HCT116 (cell line): ENCODE results near the gene BCAR1. TPM values are rescaled to one million over a fixed set of nuclear protein-coding genes. Genes with fewer than 3 reads are reported as not detected.

Experiments
- ATAC-seq: fragments of 200-7000 bp; cut with Tn5 transposase; 2 replicates; pipeline ENCODE4 v1.9.1; 2020; ENCODE audit warnings: mild to moderate bottlenecking, moderate library complexity
- BruUV-seq: library from RNA; stranded (reverse); fragments of 400-500 nt; replicated peaks from 2 replicates; lab custom pipeline; 2021; lab: Mats Ljungman, UMichigan
- CTCF ChIA-PET: fragments of 300-600 bp; sonication (Branson Sonifier 250); formaldehyde crosslinking; loops from one replicate; lab custom pipeline; 2021; ENCODE audit warnings: antibody characterized with exemption; lab: Charles Lee
- POLR2A ChIA-PET: fragments of 300-600, 350-600 bp; sonication (Branson Sonifier 250); formaldehyde crosslinking; loops from one replicate; lab custom pipeline; 2021; ENCODE audit warnings: antibody characterized with exemption; lab: Charles Lee
- RAD21 ChIA-PET, 2 experiments: fragments of 300-600 bp; sonication (Branson Sonifier 250); formaldehyde crosslinking; loops; one replicate each; lab custom pipeline; 2023; ENCODE audit warnings: low total read pairs in 2 of 2; ENCODE audit not compliant: uncharacterized antibody in 2 of 2, unreplicated experiment in 2 of 2, low non-redundant PET in 1 of 2; lab: Charles Lee
- DNase-seq: peaks from one replicate; pipeline ENCODE4 v3.0.0-alpha.2; 2010; ENCODE audit warnings: low read depth, low spot score
- H2AFZ ChIP-seq: fragments of 200-600 bp; shearing (Covaris generic), sonication (generic); 2 replicates; pipeline ENCODE4 v1.6.1; 2017; ENCODE audit warnings: low read depth, mixed run types, mixed read lengths, antibody characterized with exemption, low read length; ENCODE audit not compliant: poor library complexity, severe bottlenecking
- H3K27ac ChIP-seq: 2 replicates; pipeline ENCODE4 v1.5.1; 2012; ENCODE audit warnings: low read depth, low read length
- H3K27me3 ChIP-seq: fragments of 200-600 bp; sonication (generic); 2 replicates; pipeline ENCODE4 v1.6.1; 2016; ENCODE audit warnings: mixed run types, low read length, mixed read lengths; ENCODE audit not compliant: insufficient read depth
- H3K36me3 ChIP-seq, 2 experiments: fragments of 200-500 bp in 1 of 2; fragments of 200-600 bp in 1 of 2; sonication (Bioruptor generic) in 1 of 2; sonication (generic) in 1 of 2; 2 replicates each; pipeline versions ENCODE4 v1.5.1 to v1.6.1; 2014 to 2016; ENCODE audit warnings: low read length in 2 of 2, inconsistent platforms in 1 of 2, mixed read lengths in 1 of 2, mixed run types in 1 of 2; ENCODE audit not compliant: insufficient read depth in 2 of 2, control insufficient read depth in 1 of 2
- H3K4me1 ChIP-seq, 2 experiments: fragments of 200-600 bp in 1 of 2; sonication (generic) in 1 of 2; 2 replicates each; pipeline versions ENCODE4 v1.5.1 to v1.6.1; 2012 to 2017; ENCODE audit warnings: low read length in 2 of 2, inconsistent platforms in 1 of 2, mild to moderate bottlenecking in 1 of 2, mixed read lengths in 1 of 2, mixed run types in 1 of 2, moderate library complexity in 1 of 2; ENCODE audit not compliant: insufficient read depth in 2 of 2, control insufficient read depth in 1 of 2
- H3K4me2 ChIP-seq: fragments of 200-600 bp; sonication (generic); 2 replicates; pipeline ENCODE4 v1.6.1; 2017; ENCODE audit warnings: mixed run types, low read length, mixed read lengths
- H3K4me3 ChIP-seq, 2 experiments: fragments of 200-600 bp in 1 of 2; sonication (generic) in 1 of 2; replicated peaks in 1 of 2; 2 replicates each; pipeline ENCODE4 v1.5.1; 2011 to 2016; ENCODE audit warnings: low read length in 2 of 2, control low read depth in 1 of 2, low read depth in 1 of 2, mild to moderate bottlenecking in 1 of 2, mixed read lengths in 1 of 2, mixed run types in 1 of 2
- H3K79me2 ChIP-seq: fragments of 200-600 bp; sonication (generic); 2 replicates; pipeline ENCODE4 v1.6.1; 2017; ENCODE audit warnings: mild to moderate bottlenecking, mixed run types, low read length, moderate library complexity, mixed read lengths; ENCODE audit not compliant: insufficient read depth
- H3K9ac ChIP-seq: fragments of 200-600 bp; sonication (generic); 2 replicates; pipeline ENCODE4 v1.6.1; 2016; ENCODE audit warnings: low read length, mixed read lengths
- H3K9me2 ChIP-seq: fragments of 200-600 bp; sonication (generic), shearing (Covaris generic); 2 replicates; pipeline ENCODE4 v1.6.1; 2017; ENCODE audit warnings: mixed run types, mild to moderate bottlenecking, moderate library complexity; ENCODE audit not compliant: insufficient read depth
- H3K9me3 ChIP-seq, 2 experiments: fragments of 200-500 bp in 1 of 2; fragments of 200-600 bp in 1 of 2; sonication (Bioruptor generic) in 1 of 2; sonication (generic) in 1 of 2; 2 replicates each; pipeline ENCODE4 v1.6.1; 2014 to 2017; ENCODE audit warnings: low read length in 2 of 2, mixed read lengths in 2 of 2, inconsistent platforms in 1 of 2, low read depth in 1 of 2, mild to moderate bottlenecking in 1 of 2, mixed run types in 1 of 2, moderate library complexity in 1 of 2; ENCODE audit not compliant: control insufficient read depth in 1 of 2, insufficient read depth in 1 of 2
- H4K20me1 ChIP-seq: fragments of 200-600 bp; sonication (generic), shearing (Covaris generic); 2 replicates; pipeline ENCODE4 v1.6.1; 2017; ENCODE audit warnings: mixed run types, mild to moderate bottlenecking, moderate library complexity; ENCODE audit not compliant: insufficient read depth
- CEBPB ChIP-seq: IDR thresholded peaks from 2 replicates; pipeline ENCODE4 v1.6.1; 2012; ENCODE audit warnings: low read depth
- EGR1 ChIP-seq: IDR thresholded peaks from 2 replicates; pipeline ENCODE4 v1.6.1; 2012; ENCODE audit warnings: low read depth
- ELF1 ChIP-seq: IDR thresholded peaks from 2 replicates; pipeline ENCODE4 v1.6.1; 2012; ENCODE audit warnings: low read depth, borderline replicate concordance
- EZH2 ChIP-seq: fragments of 200-600 bp; sonication (generic); IDR thresholded peaks from 2 replicates; pipeline ENCODE4 v1.6.1; 2017; ENCODE audit warnings: antibody characterized with exemption, mixed run types
- EZH2phosphoT487 ChIP-seq: fragments of 200-600 bp; IDR thresholded peaks from 2 replicates; pipeline ENCODE4 v1.6.1; 2018; ENCODE audit warnings: antibody characterized with exemption, borderline replicate concordance
- JUND ChIP-seq: IDR thresholded peaks from 2 replicates; pipeline ENCODE4 v1.6.1; 2012
- MAX ChIP-seq: IDR thresholded peaks from 2 replicates; pipeline ENCODE4 v1.6.1; 2012
- POLR2A ChIP-seq: IDR thresholded peaks from 2 replicates; pipeline ENCODE4 v1.7.0; 2011; ENCODE audit warnings: borderline replicate concordance; ENCODE audit not compliant: insufficient read depth, insufficient read length; ENCODE audit errors: extremely low read depth
- POLR2AphosphoS5 ChIP-seq: IDR thresholded peaks from 2 replicates; pipeline ENCODE4 v1.6.1; 2011; ENCODE audit warnings: mild to moderate bottlenecking, low read depth, low read length, moderate library complexity
- RAD21 ChIP-seq: IDR thresholded peaks from 2 replicates; pipeline ENCODE4 v1.6.1; 2012; ENCODE audit warnings: low read depth, mild to moderate bottlenecking
- SIN3A ChIP-seq: IDR thresholded peaks from 2 replicates; pipeline ENCODE4 v1.6.1; 2012; ENCODE audit warnings: low read depth
- TCF7L2 ChIP-seq: IDR thresholded peaks from 2 replicates; pipeline ENCODE4 v1.7.0; 2011; ENCODE audit warnings: borderline replicate concordance, inconsistent platforms; ENCODE audit not compliant: insufficient read depth, insufficient read length; ENCODE audit errors: extremely low read depth
- ZBTB33 ChIP-seq: IDR thresholded peaks from 2 replicates; pipeline ENCODE4 v1.6.1; 2011; ENCODE audit warnings: mild to moderate bottlenecking, low read length, moderate library complexity; ENCODE audit not compliant: insufficient replicate concordance; ENCODE audit errors: extremely low read depth
- ZFX ChIP-seq: fragments of 450-650 bp; IDR thresholded peaks from 2 replicates; pipeline ENCODE4 v1.6.1; 2017
- ZNF274 ChIP-seq: fragments of 200-500 bp; sonication (Bioruptor generic); IDR thresholded peaks from 2 replicates; pipeline ENCODE4 v1.6.1; 2014; ENCODE audit warnings: mild to moderate bottlenecking, low read depth, low read length, inconsistent platforms
- intact Hi-C: fragments of 100-400 bp; cut with micrococcal nuclease; formaldehyde crosslinking; loops from 2 replicates; pipeline ENCODE4 v1.10.0; 2022
- total RNA-seq: library from RNA; stranded (reverse); gene quantifications from one replicate; pipeline ENCODE4 v1.2.1, GENCODE V29; 2021; ENCODE audit not compliant: unreplicated experiment

BCAR1 gene
- total RNA-seq, 1 experiment from 2014 or later, result 49.6 TPM

- H3K4me2 ChIP-seq, result no peak overlapping the region
- H4K20me1 ChIP-seq, result no peaks in the 10 kb centered on the region
- H3K9ac ChIP-seq, result no peak overlapping the region
- BruUV-seq, result no TSS peak
- H3K27me3 ChIP-seq, result no peaks in the 10 kb centered on the region
- H3K4me3 ChIP-seq, result no peak overlapping the region
- peaks cover 3 to 11% of the 10 kb centered on the region in 2 experiments; a peak in 2 of 4 replicates for H3K36me3 ChIP-seq
- no peak overlapping the region for H3K27ac ChIP-seq
- ChIA-PET POLR2A (no interaction called here), CTCF (no interaction called here), RAD21 (no interaction called here)
- no peaks in the 10 kb centered on the region for H3K9me2 ChIP-seq
- no peak overlapping the region for H2AFZ ChIP-seq
- peaks cover 0 to 1% of the 10 kb centered on the region in 2 experiments; a peak in 1 of 4 replicates for H3K4me1 ChIP-seq
- DNase-seq, result no peak
- no peaks in the 10 kb centered on the region for H3K9me3 ChIP-seq
- intact Hi-C loops, result no loop called here
- ATAC-seq, result no peak
- no peaks in the 10 kb centered on the region for H3K79me2 ChIP-seq
- no peak for TF ChIP-seq EZH2
- TF ChIP-seq CEBPB, result no peak
- no peak for TF ChIP-seq ZBTB33
- no peak for TF ChIP-seq ZFX
- TF ChIP-seq POLR2AphosphoS5, result no peak
- TF ChIP-seq RAD21, result no peak
- TF ChIP-seq MAX, result no peak
- no peak for TF ChIP-seq POLR2A
Observed at GRCh38 chr16:75298267-75298666, 46.8 kb upstream of the BCAR1 start.

- Histone ChIP-seq H3K9ac (no peak overlapping the region), H3K4me2 (no peak overlapping the region), H3K4me1 (peaks cover 0 to 8% of the 10 kb centered on the region in 2 experiments; a peak in 1 of 4 replicates), H3K4me3 (no peak overlapping the region), H3K9me2 (no peaks in the 10 kb centered on the region), H3K27me3 (no peaks in the 10 kb centered on the region), H3K36me3 (peaks cover 6 to 8% of the 10 kb centered on the region in 2 experiments; a peak in 2 of 4 replicates), H3K79me2 (no peaks in the 10 kb centered on the region), H2AFZ (no peak overlapping the region), H3K27ac (no peak overlapping the region), H4K20me1 (no peaks in the 10 kb centered on the region), H3K9me3 (no peaks in the 10 kb centered on the region)
- CTCF ChIA-PET, result no interaction called here
- RAD21 ChIA-PET, result no interaction called here
- POLR2A ChIA-PET, result no interaction called here
- no peak for ATAC-seq
- intact Hi-C loops, result no loop called here
- BruUV-seq, result no TSS peak
- no peak for DNase-seq
- TF ChIP-seq EGR1 (no peak), ELF1 (no peak), ZBTB33 (no peak), JUND (no peak), TCF7L2 (no peak), MAX (no peak), ZNF274 (no peak), EZH2phosphoT487 (no peak), CEBPB (no peak), SIN3A (no peak)
Observed at GRCh38 chr16:75296606-75297005, 45.2 kb upstream of the BCAR1 start.
